ENCODE data around the gene FPGS.
A peak's percentile ranks its signal among the peaks of the same experiment; 100 is the strongest.

The FPGS gene

GRCh38 chr9:127788337-127789011 is 14.2 kb upstream of the FPGS start:
- DNase-seq: no peak

GRCh38 chr9:127789179-127789578 is 13.5 kb upstream of the FPGS start:
- DNase-seq: no peak

GRCh38 chr9:127790094-127790855 is 12.4 kb upstream of the FPGS start:
- no peak for DNase-seq

GRCh38 chr9:127791085-127791484 is 11.6 kb upstream of the FPGS start:
- no peak for DNase-seq

- no peak for DNase-seq
Observed at GRCh38 chr9:127792417-127793031, 10.2 kb upstream of the FPGS start.

GRCh38 chr9:127793093-127793708 is 9.5 kb upstream of the FPGS start:
- DNase-seq: no peak

- no peak for DNase-seq
Observed at GRCh38 chr9:127794001-127794791, 8.5 kb upstream of the FPGS start.

GRCh38 chr9:127796225-127796813 is 6.4 kb upstream of the FPGS start:
- DNase-seq: no peak

- no peak for DNase-seq
Observed at GRCh38 chr9:127796852-127797370, 5.8 kb upstream of the FPGS start.

- no peak for DNase-seq
Observed at GRCh38 chr9:127801955-127802575, 617 bp upstream of the FPGS start.

- DNase-seq: peak; percentile 39
Observed at GRCh38 chr9:127803507-127804352, 1.0 kb downstream of the FPGS start.

GRCh38 chr9:127805620-127806019 is 2.9 kb downstream of the FPGS start:
- peak; percentile 41 for DNase-seq

- no peak for DNase-seq
Observed at GRCh38 chr9:127806871-127807270, 4.2 kb downstream of the FPGS start.

GRCh38 chr9:127808347-127809001 is 5.8 kb downstream of the FPGS start:
- DNase-seq: no peak

- DNase-seq: no peak
Observed at GRCh38 chr9:127809002-127809539, 6.4 kb downstream of the FPGS start.

- DNase-seq: no peak
Observed at GRCh38 chr9:127809540-127810377, 7.1 kb downstream of the FPGS start.

GRCh38 chr9:127810378-127811187 is 7.9 kb downstream of the FPGS start:
- DNase-seq: no peak

GRCh38 chr9:127812011-127812410 is 9.3 kb downstream of the FPGS start:
- no peak for DNase-seq

Measured in activated T-cell treated with anti-CD3 and anti-CD28 coated beads, Interleukin-2, amount 50 U/mL, for 1 hour (primary cell).